HCT116 (cell line): ENCODE data around the gene CNN1.

Source experiments
- CTCF ChIP-seq, 3 experiments: fragments of 200-600 bp in 1 of 3; sonication (generic) in 1 of 3; IDR thresholded peaks in 2 of 3; conservative IDR thresholded peaks in 1 of 3; 2 replicates each; pipeline ENCODE4 v1.5.1; 2012 to 2017; ENCODE audit warnings: low read depth in 2 of 3, low read length in 2 of 3, antibody characterized with exemption in 1 of 3, borderline replicate concordance in 1 of 3, control low read depth in 1 of 3, mild to moderate bottlenecking in 1 of 3, mixed read lengths in 1 of 3, mixed run types in 1 of 3, moderate library complexity in 1 of 3; ENCODE audit not compliant: insufficient read depth in 1 of 3
- ELF1 ChIP-seq: IDR thresholded peaks from 2 replicates; pipeline ENCODE4 v1.6.1; 2012; ENCODE audit warnings: low read depth, borderline replicate concordance
- EZH2phosphoT487 ChIP-seq: fragments of 200-600 bp; IDR thresholded peaks from 2 replicates; pipeline ENCODE4 v1.6.1; 2018; ENCODE audit warnings: antibody characterized with exemption, borderline replicate concordance
- FOSL1 ChIP-seq: IDR thresholded peaks from 2 replicates; pipeline ENCODE4 v1.6.1; 2012; ENCODE audit warnings: low read depth
- JUND ChIP-seq: IDR thresholded peaks from 2 replicates; pipeline ENCODE4 v1.6.1; 2012
- POLR2A ChIP-seq: IDR thresholded peaks from 2 replicates; pipeline ENCODE4 v1.7.0; 2011; ENCODE audit warnings: borderline replicate concordance; ENCODE audit not compliant: insufficient read depth, insufficient read length; ENCODE audit errors: extremely low read depth
- REST ChIP-seq: IDR thresholded peaks from 2 replicates; pipeline ENCODE4 v1.6.1; 2012; ENCODE audit warnings: low read depth
- TCF7L2 ChIP-seq: IDR thresholded peaks from 2 replicates; pipeline ENCODE4 v1.7.0; 2011; ENCODE audit warnings: borderline replicate concordance, inconsistent platforms; ENCODE audit not compliant: insufficient read depth, insufficient read length; ENCODE audit errors: extremely low read depth
- YY1 ChIP-seq: IDR thresholded peaks from 2 replicates; pipeline ENCODE4 v1.6.1; 2011; ENCODE audit warnings: low read length, low read depth, moderate library complexity, mild to moderate bottlenecking; ENCODE audit not compliant: insufficient replicate concordance; ENCODE audit errors: extremely low read depth
- ZFX ChIP-seq: fragments of 450-650 bp; IDR thresholded peaks from 2 replicates; pipeline ENCODE4 v1.6.1; 2017
- ZNF274 ChIP-seq: fragments of 200-500 bp; sonication (Bioruptor generic); IDR thresholded peaks from 2 replicates; pipeline ENCODE4 v1.6.1; 2014; ENCODE audit warnings: mild to moderate bottlenecking, low read depth, low read length, inconsistent platforms
- TF ChIP-seq, protein P1 (sequence below): IDR thresholded peaks from 2 replicates; pipeline ENCODE4 v1.6.1; 2012

GRCh38 chr19:11563532-11563931 lies 24.9 kb downstream of the CNN1 start:
- TF ChIP-seq CTCF (IDR thresholded peaks at IDR 0.05 in 2 of 3, conservative IDR thresholded peaks at IDR 0.05 in 1 of 3; ENCODE audit: borderline replicate concordance in 1 of 3, insufficient read depth in 1 of 3, low read depth in 2 of 3, low read length in 2 of 3), result no peak
- no peak for TF ChIP-seq ZNF274
- TF ChIP-seq FOSL1, result no peak
- no peak for TF ChIP-seq REST
- no peak for TF ChIP-seq EZH2phosphoT487
- TF ChIP-seq POLR2A, result no peak
- no peak for TF ChIP-seq YY1
- TF ChIP-seq, protein P1, sequence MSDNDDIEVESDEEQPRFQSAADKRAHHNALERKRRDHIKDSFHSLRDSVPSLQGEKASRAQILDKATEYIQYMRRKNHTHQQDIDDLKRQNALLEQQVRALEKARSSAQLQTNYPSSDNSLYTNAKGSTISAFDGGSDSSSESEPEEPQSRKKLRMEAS, result no peak
- TF ChIP-seq TCF7L2, result no peak
- TF ChIP-seq JUND, result no peak
- no peak for TF ChIP-seq ELF1
- no peak for TF ChIP-seq ZFX
